ENCODE measurements around the gene UAP1. TPM values are rescaled to one million over a fixed set of nuclear protein-coding genes. Genes with fewer than 3 reads are reported as not detected.
A peak's percentile ranks its signal among the peaks of the same experiment; 100 is the strongest.

UAP1 gene
- total and polyA plus RNA-seq, 4 experiments from 2014 or later: 21.5 to 33.7 (median 23.7) TPM

GRCh38 chr1:162612606-162613400 is 51.3 kb downstream of the UAP1 start:
- CTCF ChIA-PET (ENCODE audit: partially characterized antibody): interaction anchor here (0.9 to 1.9 kb wide), 6 partner anchors 10 to 147 kb away, joined by 3 to 8 read pairs (median 3); no protein-coding TSS in a partner anchor

GRCh38 chr1:162616848-162617247 is 55.3 kb downstream of the UAP1 start:
- intact Hi-C loops (cut with micrococcal nuclease): no loop called here
- Histone ChIP-seq H3K36me3 (ENCODE audit: insufficient read depth, low read length) (no peaks in the 10 kb centered on the region), H3K4me3 (ENCODE audit: low read length in 2 of 2) (no peak overlapping the region), H3K4me1 (ENCODE audit: insufficient read depth, low read length) (no peaks in the 10 kb centered on the region), H3K27me3 (ENCODE audit: insufficient read depth, low read length) (no peaks in the 10 kb centered on the region), H3K9me3 (ENCODE audit: control insufficient read depth in 1 of 2, low read length in 2 of 2) (peaks cover 0 to 14% of the 10 kb centered on the region in 2 donors), H3K27ac (ENCODE audit: low read depth, low read length) (no peak overlapping the region)
- peaks cover 13 to 21% of the 10 kb centered on the region in 2 donors for H3K36me3 Mint-ChIP-seq
- ChIA-PET CTCF (ENCODE audit: partially characterized antibody) (interaction anchor here (1.1 kb wide), 1 partner anchor 15 kb away, joined by 3 read pairs; no protein-coding TSS in a partner anchor), POLR2A (ENCODE audit: partially characterized antibody) (no interaction called here)
- DNase-seq: no peak
- no peak overlapping the region for H3K4me3 Mint-ChIP-seq
- peaks cover 0 to 36% (median 19%) of the 10 kb centered on the region in 8 donors for H3K9me3 Mint-ChIP-seq
- H3K27me3 Mint-ChIP-seq: no peaks in the 10 kb centered on the region
- H3K4me1 Mint-ChIP-seq: no peaks in the 10 kb centered on the region
- H3K27ac Mint-ChIP-seq: no peak overlapping the region

More at GRCh38 chr1:162612606-162613400, 51.3 kb downstream of the UAP1 start:
- POLR2A ChIA-PET (ENCODE audit: partially characterized antibody): no interaction called here
- peaks cover 0 to 22% (median 11%) of the 10 kb centered on the region in 8 donors for H3K9me3 Mint-ChIP-seq
- H3K9me3 ChIP-seq (ENCODE audit: control insufficient read depth in 1 of 2, low read length in 2 of 2): peaks cover 0 to 9% of the 10 kb centered on the region in 2 donors
- no peaks in the 10 kb centered on the region for H3K27me3 Mint-ChIP-seq
- H3K36me3 ChIP-seq (ENCODE audit: insufficient read depth, low read length): no peaks in the 10 kb centered on the region
- H3K36me3 Mint-ChIP-seq: peaks cover 13 to 17% of the 10 kb centered on the region in 2 donors
- H3K27ac ChIP-seq (ENCODE audit: low read depth, low read length): no peak overlapping the region
- no peak overlapping the region for H3K4me3 Mint-ChIP-seq
- H3K4me3 ChIP-seq (ENCODE audit: low read length in 2 of 2): no peak overlapping the region
- H3K27ac Mint-ChIP-seq: no peak overlapping the region
- intact Hi-C loops (cut with micrococcal nuclease): no loop called here
- no peak for DNase-seq
- no peaks in the 10 kb centered on the region for H3K4me1 ChIP-seq (ENCODE audit: insufficient read depth, low read length)
- H3K27me3 ChIP-seq (ENCODE audit: insufficient read depth, low read length): no peaks in the 10 kb centered on the region
- no peaks in the 10 kb centered on the region for H3K4me1 Mint-ChIP-seq

GRCh38 chr1:162617513-162617912 is 56.0 kb downstream of the UAP1 start:
- POLR2A ChIA-PET (ENCODE audit: partially characterized antibody): no interaction called here
- intact Hi-C loops (cut with micrococcal nuclease): no loop called here
- peaks cover 13 to 21% of the 10 kb centered on the region in 2 donors for H3K36me3 Mint-ChIP-seq
- no peak for DNase-seq
- H3K4me3 ChIP-seq (ENCODE audit: low read length in 2 of 2): no peak overlapping the region
- H3K4me3 Mint-ChIP-seq: no peak overlapping the region
- peaks cover 0 to 36% (median 19%) of the 10 kb centered on the region in 8 donors for H3K9me3 Mint-ChIP-seq
- no peak overlapping the region for H3K27ac ChIP-seq (ENCODE audit: low read depth, low read length)
- no peaks in the 10 kb centered on the region for H3K36me3 ChIP-seq (ENCODE audit: insufficient read depth, low read length)
- H3K27ac Mint-ChIP-seq: no peak overlapping the region
- H3K27me3 Mint-ChIP-seq: no peaks in the 10 kb centered on the region
- no peaks in the 10 kb centered on the region for H3K4me1 ChIP-seq (ENCODE audit: insufficient read depth, low read length)
- H3K4me1 Mint-ChIP-seq: no peaks in the 10 kb centered on the region
- H3K9me3 ChIP-seq (ENCODE audit: control insufficient read depth in 1 of 2, low read length in 2 of 2): peaks cover 0 to 14% of the 10 kb centered on the region in 2 donors
- CTCF ChIA-PET (ENCODE audit: partially characterized antibody): interaction anchor here (0.9 kb wide), 1 partner anchor 11 kb away, joined by 3 read pairs; no protein-coding TSS in a partner anchor
- H3K27me3 ChIP-seq (ENCODE audit: insufficient read depth, low read length): no peaks in the 10 kb centered on the region

DNA sequence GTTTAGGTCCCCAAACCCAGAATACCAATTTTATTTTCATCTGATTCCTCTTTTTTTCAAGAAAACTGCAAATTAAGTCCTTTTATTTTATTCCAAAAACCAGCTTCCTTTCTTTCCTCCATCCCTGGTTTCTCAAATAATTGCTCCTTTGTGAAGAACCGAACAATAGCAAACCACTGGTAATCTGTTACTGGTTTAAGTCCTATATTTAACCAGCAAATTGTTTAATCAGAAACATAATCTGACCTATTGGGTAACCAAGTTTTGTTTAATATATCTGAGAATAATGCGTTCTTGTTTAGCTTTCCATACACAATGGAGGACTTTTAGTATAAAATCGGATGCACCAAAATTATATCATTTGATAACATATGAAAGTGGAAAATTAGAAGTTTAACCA is 57.6 kb downstream of the UAP1 start:
- no peak overlapping the region for H3K27ac ChIP-seq (ENCODE audit: low read depth, low read length)
- ChIA-PET POLR2A (ENCODE audit: partially characterized antibody) (no interaction called here), CTCF (ENCODE audit: partially characterized antibody) (no interaction called here)
- no peak overlapping the region for H3K4me3 ChIP-seq (ENCODE audit: low read length in 2 of 2)
- H3K27me3 Mint-ChIP-seq: peaks cover 0 to 2% of the 10 kb centered on the region in 2 donors
- H3K27me3 ChIP-seq (ENCODE audit: insufficient read depth, low read length): no peaks in the 10 kb centered on the region
- no peaks in the 10 kb centered on the region for H3K36me3 ChIP-seq (ENCODE audit: insufficient read depth, low read length)
- no peak overlapping the region for H3K4me3 Mint-ChIP-seq
- peaks cover 13 to 21% of the 10 kb centered on the region in 2 donors for H3K36me3 Mint-ChIP-seq
- H3K4me1 Mint-ChIP-seq: no peaks in the 10 kb centered on the region
- peaks cover 0 to 36% (median 19%) of the 10 kb centered on the region in 8 donors for H3K9me3 Mint-ChIP-seq
- H3K27ac Mint-ChIP-seq: no peak overlapping the region
- H3K9me3 ChIP-seq (ENCODE audit: control insufficient read depth in 1 of 2, low read length in 2 of 2): peaks cover 0 to 14% of the 10 kb centered on the region in 2 donors
- intact Hi-C loops (cut with micrococcal nuclease): no loop called here
- no peak for DNase-seq
- no peaks in the 10 kb centered on the region for H3K4me1 ChIP-seq (ENCODE audit: insufficient read depth, low read length)

- H3K27ac Mint-ChIP-seq: no peak overlapping the region
- Histone ChIP-seq H3K27me3 (ENCODE audit: insufficient read depth, low read length) (no peaks in the 10 kb centered on the region), H3K4me3 (ENCODE audit: low read length in 2 of 2) (no peak overlapping the region), H3K27ac (ENCODE audit: low read depth, low read length) (no peak overlapping the region), H3K36me3 (ENCODE audit: insufficient read depth, low read length) (no peaks in the 10 kb centered on the region), H3K4me1 (ENCODE audit: insufficient read depth, low read length) (no peaks in the 10 kb centered on the region), H3K9me3 (ENCODE audit: control insufficient read depth in 1 of 2, low read length in 2 of 2) (peaks cover 0 to 14% of the 10 kb centered on the region in 2 donors)
- H3K9me3 Mint-ChIP-seq: peaks cover 0 to 29% (median 19%) of the 10 kb centered on the region in 8 donors
- peaks cover 2 to 8% of the 10 kb centered on the region in 2 donors for H3K27me3 Mint-ChIP-seq
- H3K4me1 Mint-ChIP-seq: peaks cover 0 to 1% (median 0%) of the 10 kb centered on the region in 4 donors
- H3K4me3 Mint-ChIP-seq: no peak overlapping the region
- CTCF ChIA-PET (ENCODE audit: partially characterized antibody): no interaction called here
- intact Hi-C loops (cut with micrococcal nuclease): no loop called here
- POLR2A ChIA-PET (ENCODE audit: partially characterized antibody): no interaction called here
- DNase-seq: no peak
- H3K36me3 Mint-ChIP-seq: peaks cover 13 to 26% of the 10 kb centered on the region in 2 donors
These were observed 59.7 kb downstream of the UAP1 start for GRCh38 chr1:162621256-162621655.

GRCh38 chr1:162625679-162626078 is 64.2 kb downstream of the UAP1 start:
- ChIA-PET POLR2A (ENCODE audit: partially characterized antibody) (no interaction called here), CTCF (ENCODE audit: partially characterized antibody) (interaction anchor here (1.4 kb wide), 1 partner anchor 13 kb away, joined by 3 read pairs; no protein-coding TSS in a partner anchor)
- H3K27me3 Mint-ChIP-seq: peaks cover 5 to 10% of the 10 kb centered on the region in 2 donors
- H3K4me1 ChIP-seq (ENCODE audit: insufficient read depth, low read length): no peaks in the 10 kb centered on the region
- no peaks in the 10 kb centered on the region for H3K9me3 ChIP-seq (ENCODE audit: control insufficient read depth in 1 of 2, low read length in 2 of 2)
- no peaks in the 10 kb centered on the region for H3K36me3 ChIP-seq (ENCODE audit: insufficient read depth, low read length)
- no peaks in the 10 kb centered on the region for H3K27me3 ChIP-seq (ENCODE audit: insufficient read depth, low read length)
- peaks cover 0 to 3% (median 1%) of the 10 kb centered on the region in 4 donors for H3K4me1 Mint-ChIP-seq
- H3K4me3 Mint-ChIP-seq: no peak overlapping the region
- intact Hi-C loops (cut with micrococcal nuclease): no loop called here
- peaks cover 0 to 5% of the 10 kb centered on the region in 2 donors for H3K36me3 Mint-ChIP-seq
- H3K27ac Mint-ChIP-seq: no peak overlapping the region
- no peak overlapping the region for H3K27ac ChIP-seq (ENCODE audit: low read depth, low read length)
- no peak for DNase-seq
- H3K9me3 Mint-ChIP-seq: no peaks in the 10 kb centered on the region
- no peak overlapping the region for H3K4me3 ChIP-seq (ENCODE audit: low read length in 2 of 2)

DNA sequence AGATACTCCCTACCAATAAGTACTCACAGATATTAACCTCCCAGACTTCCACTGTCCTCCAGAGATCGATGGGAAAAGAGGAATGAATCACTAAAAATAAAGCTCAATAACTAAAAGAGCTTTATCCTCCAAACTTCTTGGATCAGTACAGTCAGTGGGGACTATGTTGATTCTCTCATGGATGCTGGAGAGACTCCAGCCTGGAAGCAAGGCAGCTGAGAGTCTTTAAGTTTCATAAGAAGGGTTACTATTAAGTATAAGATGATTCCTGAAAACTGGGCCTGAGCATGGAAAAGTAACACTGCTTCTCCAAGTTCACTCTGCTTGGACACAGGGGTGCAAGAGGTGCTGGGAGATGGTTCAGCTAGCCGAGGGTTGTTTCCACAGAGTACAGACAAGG is 64.6 kb downstream of the UAP1 start:
- H3K36me3 Mint-ChIP-seq: peaks cover 0 to 5% of the 10 kb centered on the region in 2 donors
- CTCF ChIA-PET (ENCODE audit: partially characterized antibody): interaction anchor here (1.4 kb wide), 1 partner anchor 13 kb away, joined by 3 read pairs; no protein-coding TSS in a partner anchor

More for the DNA sequence above, 64.6 kb downstream of the UAP1 start:
- Histone ChIP-seq H3K27ac (ENCODE audit: low read depth, low read length) (no peak overlapping the region), H3K27me3 (ENCODE audit: insufficient read depth, low read length) (no peaks in the 10 kb centered on the region), H3K9me3 (ENCODE audit: control insufficient read depth in 1 of 2, low read length in 2 of 2) (no peaks in the 10 kb centered on the region), H3K4me3 (ENCODE audit: low read length in 2 of 2) (no peak overlapping the region), H3K36me3 (ENCODE audit: insufficient read depth, low read length) (no peaks in the 10 kb centered on the region), H3K4me1 (ENCODE audit: insufficient read depth, low read length) (no peaks in the 10 kb centered on the region)
- H3K4me3 Mint-ChIP-seq: no peak overlapping the region
- peak overlapping the region in 1 of 7 donors; percentile 62 for H3K27ac Mint-ChIP-seq
- peaks cover 7 to 10% of the 10 kb centered on the region in 2 donors for H3K27me3 Mint-ChIP-seq
- intact Hi-C loops (cut with micrococcal nuclease): no loop called here
- POLR2A ChIA-PET (ENCODE audit: partially characterized antibody): no interaction called here
- DNase-seq: no peak
- no peaks in the 10 kb centered on the region for H3K9me3 Mint-ChIP-seq
- peaks cover 0 to 3% (median 1%) of the 10 kb centered on the region in 4 donors for H3K4me1 Mint-ChIP-seq

Measured in CD4-positive, alpha-beta memory T cell (primary cell).